ENCODE measurements around the gene PLN. TPM values are rescaled to one million over a fixed set of nuclear protein-coding genes. Genes with fewer than 3 reads are reported as not detected.

Gene PLN
- total and polyA plus RNA-seq, 9 of the 15 experiments (the other 6 are each of a cell fraction or from before 2014, with no cell fraction given): 0.03 to 0.30 (median 0.03) TPM; not detected in 6

GRCh38 chr6:118537574-118537973 is 10.5 kb upstream of the PLN start (continued):
- TF ChIP-seq ATF3 (IDR thresholded peaks at IDR 0.05) (peak; percentile 44; the same call in 1 of the 2 replicates), ATF3 (CRISPR knock-in tag; conservative IDR thresholded peaks at IDR 0.05) (no peak), NFIC (IDR thresholded peaks at IDR 0.05) (peak; percentile 46), SREBF2 (CRISPR knock-in tag; IDR thresholded peaks at IDR 0.05) (no peak), ELK1 (CRISPR knock-in tag; IDR thresholded peaks at IDR 0.05) (no peak), POLR2AphosphoS5 (IDR thresholded peaks at IDR 0.05; ENCODE audit: control insufficient read depth, insufficient read depth, low read depth, low read length) (0 out of 2 replicates have a peak, but pooled peaks have one; percentile 30), FOXK2 (conservative IDR thresholded peaks at IDR 0.05 in 1 of 2, IDR thresholded peaks at IDR 0.05 in 1 of 2; ENCODE audit: low read depth in 2 of 2) (0 out of 4 replicates have a peak, but pooled peaks of 1 of the 2 experiments have one; percentile 13), NR2C2 (CRISPR knock-in tag; IDR thresholded peaks at IDR 0.05) (no peak), NR2C2 (tag; IDR thresholded peaks at IDR 0.05) (0 out of 2 replicates have a peak, but pooled peaks have one; percentile 22), NCOA2 (IDR thresholded peaks at IDR 0.05; ENCODE audit: partially characterized antibody in 2 of 2) (peak; percentile 22 to 55), ZFX (CRISPR knock-in tag; IDR thresholded peaks at IDR 0.05) (0 out of 2 replicates have a peak, but pooled peaks have one; percentile 20), ZNF584 (CRISPR knock-in tag; IDR thresholded peaks at IDR 0.05; ENCODE audit: low read depth) (no peak), PPARD (CRISPR knock-in tag; IDR thresholded peaks at IDR 0.05) (no peak), KDM1A (IDR thresholded peaks at IDR 0.05) (peak; percentile 90 to 92), EHMT2 (IDR thresholded peaks at IDR 0.05) (peak; percentile 66; the same call in 1 of the 2 replicates), MEIS2 (IDR thresholded peaks at IDR 0.05; ENCODE audit: partially characterized antibody) (peak; percentile 100), SRSF9 (IDR thresholded peaks at IDR 0.05; ENCODE audit: borderline replicate concordance, low read depth, low read length) (no peak), CCNT2 (IDR thresholded peaks at IDR 0.05; ENCODE audit: borderline replicate concordance, extremely low read depth, insufficient read length, low read depth, low read length) (peak; percentile 53), ARID3A (IDR thresholded peaks at IDR 0.05; ENCODE audit: borderline replicate concordance, low read depth, low read length) (peak; percentile 32; the same call in 1 of the 2 replicates)
- TF ChIP-seq, protein P1, sequence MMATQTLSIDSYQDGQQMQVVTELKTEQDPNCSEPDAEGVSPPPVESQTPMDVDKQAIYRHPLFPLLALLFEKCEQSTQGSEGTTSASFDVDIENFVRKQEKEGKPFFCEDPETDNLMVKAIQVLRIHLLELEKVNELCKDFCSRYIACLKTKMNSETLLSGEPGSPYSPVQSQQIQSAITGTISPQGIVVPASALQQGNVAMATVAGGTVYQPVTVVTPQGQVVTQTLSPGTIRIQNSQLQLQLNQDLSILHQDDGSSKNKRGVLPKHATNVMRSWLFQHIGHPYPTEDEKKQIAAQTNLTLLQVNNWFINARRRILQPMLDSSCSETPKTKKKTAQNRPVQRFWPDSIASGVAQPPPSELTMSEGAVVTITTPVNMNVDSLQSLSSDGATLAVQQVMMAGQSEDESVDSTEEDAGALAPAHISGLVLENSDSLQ (IDR thresholded peaks at IDR 0.05): peak; percentile 93
